ENCODE results near the gene TMEM270. TPM values are rescaled to one million over a fixed set of nuclear protein-coding genes. Genes with fewer than 3 reads are reported as not detected.

TMEM270 gene
- total and polyA plus RNA-seq, 2 experiments from 2014 or later, result not detected

DNA sequence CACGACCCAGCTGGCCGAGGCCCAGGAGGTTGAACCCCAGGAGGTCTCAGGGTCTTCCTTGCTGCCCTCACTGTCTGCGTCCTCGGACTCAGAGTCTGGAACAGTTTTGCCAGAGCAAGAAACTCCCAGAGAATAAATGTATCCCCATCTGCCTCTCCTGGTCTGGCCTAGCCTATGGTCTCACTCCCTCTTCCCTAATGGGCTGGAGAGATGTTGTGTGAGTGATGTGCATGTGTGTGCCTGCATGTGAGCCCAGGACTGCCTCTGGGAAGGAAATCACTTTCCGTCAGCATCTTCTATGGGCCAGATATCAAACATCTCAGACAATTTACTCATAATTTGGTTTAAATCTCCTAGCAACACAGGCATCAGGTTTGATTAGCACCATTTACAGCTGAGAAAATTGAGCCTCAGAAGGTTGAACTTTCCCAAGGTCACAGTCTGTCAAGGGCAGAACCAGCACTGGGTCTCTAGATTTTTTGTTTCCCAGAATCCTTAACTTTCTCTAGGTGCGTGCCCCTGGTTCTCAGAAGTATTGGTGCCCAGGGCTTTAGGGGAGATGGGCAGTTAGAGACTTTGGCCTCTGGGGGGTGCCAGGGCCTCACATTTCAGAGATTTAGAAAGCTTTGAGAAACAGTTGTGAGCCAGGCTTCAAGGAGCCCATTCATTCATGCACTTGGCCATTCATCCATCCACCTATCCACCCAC, 4.9 kb downstream of the TMEM270 start:
- Histone ChIP-seq H3K4me3 (no peak overlapping the region), H3K36me3 (no peaks in the 10 kb centered on the region), H3K9me3 (ENCODE audit: low read depth) (no peaks in the 10 kb centered on the region), H3K27me3 (no peaks in the 10 kb centered on the region), H3K27ac (no peak overlapping the region), H3K4me1 (ENCODE audit: low read depth) (peaks cover 12% of the 10 kb centered on the region)
- peak; percentile 72 to 76 for DNase-seq (ENCODE audit: low read depth in 1 of 2, low spot score in 1 of 2)
- TF ChIP-seq, protein P1, sequence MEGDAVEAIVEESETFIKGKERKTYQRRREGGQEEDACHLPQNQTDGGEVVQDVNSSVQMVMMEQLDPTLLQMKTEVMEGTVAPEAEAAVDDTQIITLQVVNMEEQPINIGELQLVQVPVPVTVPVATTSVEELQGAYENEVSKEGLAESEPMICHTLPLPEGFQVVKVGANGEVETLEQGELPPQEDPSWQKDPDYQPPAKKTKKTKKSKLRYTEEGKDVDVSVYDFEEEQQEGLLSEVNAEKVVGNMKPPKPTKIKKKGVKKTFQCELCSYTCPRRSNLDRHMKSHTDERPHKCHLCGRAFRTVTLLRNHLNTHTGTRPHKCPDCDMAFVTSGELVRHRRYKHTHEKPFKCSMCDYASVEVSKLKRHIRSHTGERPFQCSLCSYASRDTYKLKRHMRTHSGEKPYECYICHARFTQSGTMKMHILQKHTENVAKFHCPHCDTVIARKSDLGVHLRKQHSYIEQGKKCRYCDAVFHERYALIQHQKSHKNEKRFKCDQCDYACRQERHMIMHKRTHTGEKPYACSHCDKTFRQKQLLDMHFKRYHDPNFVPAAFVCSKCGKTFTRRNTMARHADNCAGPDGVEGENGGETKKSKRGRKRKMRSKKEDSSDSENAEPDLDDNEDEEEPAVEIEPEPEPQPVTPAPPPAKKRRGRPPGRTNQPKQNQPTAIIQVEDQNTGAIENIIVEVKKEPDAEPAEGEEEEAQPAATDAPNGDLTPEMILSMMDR (IDR thresholded peaks at IDR 0.05; ENCODE audit: low read depth, low read length), result peak; percentile 82

DNA sequence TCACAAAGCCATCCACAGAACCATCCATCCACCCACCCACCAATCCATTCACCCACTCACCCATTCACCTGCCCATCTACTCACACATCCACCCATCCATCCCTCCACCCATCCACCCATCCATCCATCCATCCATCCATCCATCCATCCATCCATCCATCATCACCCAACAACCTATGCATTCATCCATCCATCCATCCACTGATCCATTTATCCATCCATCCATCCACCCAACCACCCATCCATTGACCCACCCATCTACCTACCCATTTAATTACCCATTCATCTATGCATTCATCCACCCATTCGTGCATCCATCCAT, 5.4 kb downstream of the TMEM270 start:
- Histone ChIP-seq H3K9me3 (ENCODE audit: low read depth) (no peaks in the 10 kb centered on the region), H3K27ac (no peak overlapping the region), H3K27me3 (no peaks in the 10 kb centered on the region), H3K4me1 (ENCODE audit: low read depth) (peaks cover 12% of the 10 kb centered on the region), H3K36me3 (no peaks in the 10 kb centered on the region), H3K4me3 (no peak overlapping the region)
- no peak for DNase-seq (ENCODE audit: low read depth in 1 of 2, low spot score in 1 of 2)
- TF ChIP-seq, protein P1 (IDR thresholded peaks at IDR 0.05; ENCODE audit: low read depth, low read length), result no peak

- TF ChIP-seq, protein P1 (IDR thresholded peaks at IDR 0.05; ENCODE audit: low read depth, low read length), result no peak
- Histone ChIP-seq H3K4me3 (no peak overlapping the region), H3K9me3 (ENCODE audit: low read depth) (no peaks in the 10 kb centered on the region), H3K27ac (no peak overlapping the region), H3K36me3 (no peaks in the 10 kb centered on the region), H3K27me3 (no peaks in the 10 kb centered on the region), H3K4me1 (ENCODE audit: low read depth) (peaks cover 12% of the 10 kb centered on the region)
- DNase-seq (ENCODE audit: low read depth in 1 of 2, low spot score in 1 of 2), result no peak
These were observed 8.2 kb downstream of the TMEM270 start for GRCh38 chr7:73869011-73869798.

- DNase-seq (ENCODE audit: low read depth in 1 of 2, low spot score in 1 of 2), result peak in 1 of 2 donors; percentile 31
- Histone ChIP-seq H3K9me3 (ENCODE audit: low read depth) (no peaks in the 10 kb centered on the region), H3K4me1 (ENCODE audit: low read depth) (peaks cover 12% of the 10 kb centered on the region), H3K27ac (no peak overlapping the region), H3K4me3 (no peak overlapping the region), H3K36me3 (no peaks in the 10 kb centered on the region), H3K27me3 (no peaks in the 10 kb centered on the region)
- TF ChIP-seq, protein P1 (IDR thresholded peaks at IDR 0.05; ENCODE audit: low read depth, low read length), result no peak
These were observed 9.1 kb downstream of the TMEM270 start for GRCh38 chr7:73870041-73870492.

DNA sequence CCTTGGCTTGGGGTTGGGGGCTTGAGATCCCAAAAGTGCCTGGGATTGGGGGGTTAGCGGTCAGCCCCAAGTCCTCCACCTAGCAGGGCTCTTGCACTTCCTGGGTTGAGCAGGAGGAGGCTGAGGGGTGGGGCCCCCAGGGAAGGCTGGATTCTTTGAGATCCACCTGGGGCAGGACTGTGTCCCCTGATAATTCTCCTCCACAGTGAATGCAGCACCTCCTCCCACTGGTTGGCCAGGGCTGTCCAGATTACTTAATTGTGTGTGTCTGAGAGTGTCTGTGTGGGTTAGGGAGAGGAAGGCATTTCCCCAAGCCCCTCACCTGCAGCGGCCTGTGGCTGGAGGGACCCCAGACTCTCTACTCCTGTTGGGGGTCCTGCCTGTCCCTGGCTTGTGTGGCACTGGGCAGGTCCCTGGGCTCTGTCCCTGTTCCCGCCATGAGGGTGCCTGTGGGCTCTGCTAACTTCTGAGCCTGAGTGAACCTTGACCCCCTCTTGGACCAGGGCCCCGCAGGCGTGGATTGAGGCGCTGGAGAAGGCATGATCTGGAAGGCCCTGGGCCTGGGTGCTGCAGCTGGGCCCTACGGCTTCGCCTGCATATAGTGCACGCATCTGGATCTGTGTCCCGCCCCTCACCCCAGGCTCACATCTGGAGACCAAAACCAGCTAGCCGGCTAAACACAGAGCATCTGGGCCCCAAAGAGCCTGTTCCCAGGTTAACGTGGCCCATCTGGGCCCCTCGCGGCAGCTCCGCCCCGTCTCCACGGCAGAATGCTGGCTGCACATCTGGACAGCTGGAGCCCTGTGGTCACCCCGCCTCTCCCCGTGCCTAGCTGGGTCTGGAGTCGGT, 10.4 kb downstream of the TMEM270 start:
- Histone ChIP-seq H3K4me1 (ENCODE audit: low read depth) (peaks cover 12% of the 10 kb centered on the region), H3K4me3 (no peak overlapping the region), H3K27ac (no peak overlapping the region), H3K27me3 (no peaks in the 10 kb centered on the region), H3K9me3 (ENCODE audit: low read depth) (no peaks in the 10 kb centered on the region), H3K36me3 (no peaks in the 10 kb centered on the region)
- TF ChIP-seq, protein P1 (IDR thresholded peaks at IDR 0.05; ENCODE audit: low read depth, low read length), result no peak
- DNase-seq (ENCODE audit: low read depth in 1 of 2, low spot score in 1 of 2), result no peak
